OCI-LY7 (cell line): ENCODE results near the gene CD47.

Source experiments
- EZH2phosphoT487 ChIP-seq: fragments of 200-600 bp; sonication (generic); IDR thresholded peaks from 2 replicates; pipeline ENCODE4 v1.6.1; 2018; ENCODE audit warnings: low read depth, borderline replicate concordance, mild to moderate bottlenecking, mixed run types, antibody characterized with exemption, low read length, moderate library complexity, mixed read lengths
- TF ChIP-seq, protein P1 (sequence below): fragments of 200-600 bp; sonication (generic); conservative IDR thresholded peaks from 2 replicates; pipeline ENCODE4 v1.5.1; 2014; ENCODE audit warnings: mild to moderate bottlenecking, antibody characterized with exemption, low read length, moderate library complexity, mixed read lengths

DNA sequence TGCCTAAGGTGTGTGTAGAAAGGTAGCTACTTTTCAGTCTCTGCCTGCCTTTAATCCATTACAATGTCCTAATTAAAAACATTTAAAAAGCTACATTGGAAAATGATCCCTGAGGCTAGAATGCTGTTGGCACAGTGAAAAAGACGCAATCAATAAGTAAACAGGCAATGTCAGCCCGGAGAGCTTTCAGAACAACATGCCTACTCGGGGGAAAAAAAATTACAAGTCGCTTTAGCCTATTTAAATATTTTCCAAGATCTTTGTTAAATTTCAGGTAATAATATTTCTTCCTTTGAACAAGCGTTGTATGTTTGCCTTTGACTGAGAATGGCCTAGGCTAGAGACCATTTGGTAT is 46.6 kb upstream of the CD47 start:
- TF ChIP-seq, protein P1, sequence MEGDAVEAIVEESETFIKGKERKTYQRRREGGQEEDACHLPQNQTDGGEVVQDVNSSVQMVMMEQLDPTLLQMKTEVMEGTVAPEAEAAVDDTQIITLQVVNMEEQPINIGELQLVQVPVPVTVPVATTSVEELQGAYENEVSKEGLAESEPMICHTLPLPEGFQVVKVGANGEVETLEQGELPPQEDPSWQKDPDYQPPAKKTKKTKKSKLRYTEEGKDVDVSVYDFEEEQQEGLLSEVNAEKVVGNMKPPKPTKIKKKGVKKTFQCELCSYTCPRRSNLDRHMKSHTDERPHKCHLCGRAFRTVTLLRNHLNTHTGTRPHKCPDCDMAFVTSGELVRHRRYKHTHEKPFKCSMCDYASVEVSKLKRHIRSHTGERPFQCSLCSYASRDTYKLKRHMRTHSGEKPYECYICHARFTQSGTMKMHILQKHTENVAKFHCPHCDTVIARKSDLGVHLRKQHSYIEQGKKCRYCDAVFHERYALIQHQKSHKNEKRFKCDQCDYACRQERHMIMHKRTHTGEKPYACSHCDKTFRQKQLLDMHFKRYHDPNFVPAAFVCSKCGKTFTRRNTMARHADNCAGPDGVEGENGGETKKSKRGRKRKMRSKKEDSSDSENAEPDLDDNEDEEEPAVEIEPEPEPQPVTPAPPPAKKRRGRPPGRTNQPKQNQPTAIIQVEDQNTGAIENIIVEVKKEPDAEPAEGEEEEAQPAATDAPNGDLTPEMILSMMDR = no peak
- TF ChIP-seq EZH2phosphoT487 = no peak
